SKM-1 treated with dmso at 0.1 percent for 144 hours (cell line): ENCODE measurements around the gene SLC49A4.
"Not testable (repeated sequence)": the region's sequence is repeated elsewhere in the genome, so short reads cannot be mapped to it uniquely, and the experiment has no call there.

Source experiments
- DNase-seq: peaks from one replicate; lab custom pipeline; 2025; ENCODE audit not compliant: unreplicated experiment; lab: John Stamatoyannopoulos, UW

Gene SLC49A4, protein sequence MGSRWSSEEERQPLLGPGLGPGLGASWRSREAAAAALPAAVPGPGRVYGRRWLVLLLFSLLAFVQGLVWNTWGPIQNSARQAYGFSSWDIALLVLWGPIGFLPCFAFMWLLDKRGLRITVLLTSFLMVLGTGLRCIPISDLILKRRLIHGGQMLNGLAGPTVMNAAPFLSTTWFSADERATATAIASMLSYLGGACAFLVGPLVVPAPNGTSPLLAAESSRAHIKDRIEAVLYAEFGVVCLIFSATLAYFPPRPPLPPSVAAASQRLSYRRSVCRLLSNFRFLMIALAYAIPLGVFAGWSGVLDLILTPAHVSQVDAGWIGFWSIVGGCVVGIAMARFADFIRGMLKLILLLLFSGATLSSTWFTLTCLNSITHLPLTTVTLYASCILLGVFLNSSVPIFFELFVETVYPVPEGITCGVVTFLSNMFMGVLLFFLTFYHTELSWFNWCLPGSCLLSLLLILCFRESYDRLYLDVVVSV

GRCh38 chr3:122794779-122795673 lies at the start of gene SLC49A4:
SLC49A4 (plus strand) TSS chr3:122795069; CDS start chr3:122795193, 124 bp downstream.
- DNase-seq: no peak

- DNase-seq: no peak
These were observed 49.4 kb upstream of the SLC49A4 start for GRCh38 chr3:122745369-122746021.

- DNase-seq: not testable (repeated sequence)
These were observed 47.6 kb upstream of the SLC49A4 start for GRCh38 chr3:122747295-122747694.

DNA sequence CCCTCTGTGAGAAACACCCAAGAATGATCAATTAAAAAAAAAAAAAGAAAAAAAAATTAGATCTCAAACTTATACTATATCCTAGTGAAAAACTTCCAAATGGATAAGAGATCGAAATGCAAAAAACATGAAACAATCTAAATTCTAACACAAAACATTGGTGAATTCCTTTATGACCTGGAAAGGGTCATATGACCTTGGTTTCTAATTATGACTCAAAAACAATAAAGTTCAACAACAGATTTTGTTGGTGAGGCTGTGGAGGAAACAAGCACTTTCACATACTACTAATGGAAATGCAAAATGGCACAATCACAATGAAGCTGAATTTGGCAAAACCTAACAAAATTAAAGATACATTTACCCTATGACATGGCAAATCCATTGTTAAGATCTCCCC lies 46.5 kb upstream of the SLC49A4 start:
- no peak for DNase-seq

- DNase-seq: no peak
These were observed 39.9 kb upstream of the SLC49A4 start for GRCh38 chr3:122754929-122755328.

DNA sequence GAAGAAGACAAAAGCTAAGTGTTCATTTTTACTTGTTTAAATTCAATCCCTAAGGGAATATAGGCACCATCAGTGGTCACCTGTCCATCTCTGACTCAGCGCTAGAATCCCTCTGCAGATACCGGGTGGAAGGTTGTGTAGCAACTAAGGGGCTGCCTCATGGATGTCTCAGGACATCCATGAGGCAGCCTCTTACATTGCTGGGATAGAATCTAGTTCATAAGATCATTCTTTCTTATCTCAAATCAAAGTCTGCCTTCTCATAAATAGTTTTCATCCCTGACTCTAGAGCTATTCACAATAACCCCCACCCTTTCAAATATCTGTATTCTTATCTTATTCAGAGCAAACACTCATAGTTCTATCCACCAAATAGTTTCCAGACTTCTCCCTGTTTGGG lies 39.4 kb upstream of the SLC49A4 start:
- DNase-seq: no peak

GRCh38 chr3:122758877-122759560 lies 35.9 kb upstream of the SLC49A4 start:
- DNase-seq: no peak

- no peak for DNase-seq
These were observed 34.2 kb upstream of the SLC49A4 start for GRCh38 chr3:122760453-122761271.

GRCh38 chr3:122766430-122766829 lies 28.4 kb upstream of the SLC49A4 start:
- DNase-seq: no peak

GRCh38 chr3:122767540-122768372 lies 27.1 kb upstream of the SLC49A4 start:
- no peak for DNase-seq

DNA sequence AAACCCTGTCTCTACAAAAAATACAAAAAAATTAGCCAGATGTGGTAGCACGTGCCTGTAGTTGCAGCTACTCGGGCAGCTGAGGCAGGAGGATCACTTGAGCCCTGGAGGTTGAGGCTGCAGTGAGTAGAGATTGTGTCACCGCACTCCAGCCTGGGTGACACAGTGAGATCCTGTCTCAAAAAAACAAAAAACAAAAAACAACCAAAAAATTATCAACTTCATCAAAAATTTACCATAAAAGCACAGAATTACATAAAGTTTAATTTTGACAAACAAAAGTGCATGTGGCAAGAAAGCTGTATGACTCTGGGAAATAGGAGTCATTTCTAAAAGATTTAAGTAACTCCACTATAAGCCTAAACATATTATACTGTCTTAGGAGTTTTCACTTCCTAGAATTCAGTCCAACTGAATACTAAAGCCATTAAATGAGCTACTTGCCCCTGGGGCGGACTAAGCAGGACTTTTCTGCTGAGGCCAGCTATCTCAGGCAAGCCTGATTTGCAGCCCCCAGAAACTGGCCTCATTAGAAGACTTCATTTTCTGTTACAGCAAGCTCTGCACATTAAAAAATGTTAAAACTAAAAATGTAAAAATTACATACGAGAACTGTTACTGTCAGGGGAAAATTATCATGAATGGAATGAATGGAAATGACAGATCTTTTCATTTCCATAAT lies 24.2 kb upstream of the SLC49A4 start:
- no peak for DNase-seq

DNA sequence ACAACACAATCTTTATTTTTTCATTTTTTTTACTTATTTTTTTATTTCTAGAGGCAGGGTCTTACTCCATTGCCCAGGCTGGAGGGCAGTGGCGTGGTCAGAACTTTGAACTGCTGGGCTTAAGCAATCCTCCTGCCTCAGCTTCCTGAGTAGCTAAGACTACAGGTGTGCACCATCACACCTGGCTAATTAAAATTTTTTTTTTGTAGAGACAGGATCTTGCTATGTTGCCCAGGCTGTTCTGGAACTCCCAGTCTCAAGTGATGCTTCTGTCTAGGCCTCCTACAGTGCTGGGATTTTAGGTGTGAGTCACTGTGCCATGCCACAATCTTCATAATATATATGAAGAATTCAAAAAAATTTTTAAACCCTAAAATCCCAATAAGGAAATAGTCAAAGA lies 22.0 kb upstream of the SLC49A4 start:
- DNase-seq: no peak

- no peak for DNase-seq
These were observed 20.8 kb upstream of the SLC49A4 start for GRCh38 chr3:122773944-122774509.

- no peak for DNase-seq
These were observed 20.3 kb upstream of the SLC49A4 start for GRCh38 chr3:122774564-122774963.

DNA sequence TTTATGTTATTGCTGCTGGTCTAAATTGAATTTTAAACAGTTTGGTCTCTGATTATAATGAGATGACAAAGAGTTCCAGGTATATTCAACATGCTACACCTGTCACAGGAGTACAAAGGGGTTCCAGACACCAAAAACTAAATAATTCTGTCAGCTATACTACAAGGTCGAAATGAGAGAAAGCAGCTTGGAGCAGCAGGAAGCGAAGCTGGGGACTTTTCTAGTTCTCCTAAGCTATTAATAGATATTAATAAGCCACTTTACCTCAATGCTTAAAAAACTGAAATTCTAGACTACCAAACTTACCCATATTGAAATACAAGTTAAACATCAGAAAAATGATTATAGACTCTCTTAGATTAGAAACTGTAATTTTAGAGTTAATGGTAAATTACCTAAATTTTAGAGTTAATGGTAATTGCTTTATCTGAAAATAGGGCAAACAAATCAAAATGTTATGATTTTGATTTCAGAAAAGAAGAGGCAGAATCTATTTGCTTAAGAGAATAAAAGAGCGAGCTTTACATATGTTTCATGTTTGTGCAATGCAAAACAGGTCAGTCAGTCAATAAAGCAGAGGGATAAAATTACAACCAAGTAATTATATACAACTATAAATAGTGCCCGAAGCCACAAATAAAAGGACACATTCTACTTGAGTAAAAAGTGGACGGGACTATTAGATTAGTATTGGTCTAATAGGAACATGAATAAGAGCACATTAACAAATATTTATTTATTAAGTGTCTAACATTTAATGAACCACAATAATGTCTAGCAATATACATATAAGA lies 18.0 kb upstream of the SLC49A4 start:
- no peak for DNase-seq

- no peak for DNase-seq
These were observed 17.3 kb upstream of the SLC49A4 start for GRCh38 chr3:122777563-122777962.

DNA sequence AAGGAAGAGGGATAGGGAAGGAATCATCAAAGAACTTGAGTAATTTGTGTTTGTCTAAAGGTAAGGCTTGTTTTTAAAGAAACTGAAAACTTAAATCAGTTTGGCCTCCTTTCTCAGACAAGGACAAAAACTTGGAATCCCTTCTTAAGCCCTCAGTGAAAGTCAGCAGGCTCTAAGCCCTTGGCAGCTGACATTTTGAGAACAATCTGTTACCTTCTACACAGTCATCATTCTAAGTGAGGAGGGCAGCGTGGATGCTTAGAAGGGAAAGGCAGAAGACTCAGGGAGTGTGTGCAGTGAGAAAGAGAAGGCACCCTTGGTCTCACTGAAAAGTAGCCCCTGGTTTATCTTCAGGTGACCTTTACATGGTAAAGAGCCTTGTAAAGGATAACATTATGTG lies 12.1 kb upstream of the SLC49A4 start:
- no peak for DNase-seq
